CD4-positive, alpha-beta T cell (primary cell): ENCODE data around the gene MECP2. TPM values are rescaled to one million over a fixed set of nuclear protein-coding genes. Genes with fewer than 3 reads are reported as not detected.
"Not testable (repeated sequence)": the region's sequence is repeated elsewhere in the genome, so short reads cannot be mapped to it uniquely, and the experiment has no call there.

Experiments used
- ATAC-seq: fragments of 200-7000 bp; cut with Tn5 transposase; one replicate; pipeline ENCODE4 v1.10.0; 2022; ENCODE audit warnings: mild to moderate bottlenecking; ENCODE audit not compliant: poor library complexity
- CTCF ChIA-PET: fragments of 350-600 bp; sonication (Branson Sonifier 250); formaldehyde crosslinking; loops from one replicate; lab custom pipeline; 2021; ENCODE audit warnings: antibody characterized with exemption, inconsistent platforms; lab: Charles Lee
- POLR2A ChIA-PET: fragments of 350-600 bp; sonication (Branson Sonifier 250); formaldehyde crosslinking; loops from one replicate; lab custom pipeline; 2021; ENCODE audit warnings: antibody characterized with exemption, inconsistent platforms; lab: Charles Lee
- DNase-seq, 14 experiments: peaks; one replicate each; pipeline ENCODE4 v3.0.0-alpha.2; 2013 to 2020; ENCODE audit warnings: mixed read lengths in 2 of 14
- H3K27ac ChIP-seq, 2 donors: one replicate each; pipeline versions ENCODE4 v1.5.1 to v1.7.0; 2013; ENCODE audit warnings: low read length in 2 of 2, low read depth in 1 of 2, mild to moderate bottlenecking in 1 of 2
- H3K27me3 ChIP-seq, 2 experiments: 1 replicate in 1 of 2; 2 replicates in 1 of 2; pipeline versions ENCODE4 v1.6.1 to v1.7.0; 2013; ENCODE audit warnings: low read length in 2 of 2, control low read depth in 1 of 2, mild to moderate bottlenecking in 1 of 2, moderate library complexity in 1 of 2; ENCODE audit not compliant: insufficient read depth in 2 of 2, control insufficient read depth in 1 of 2
- H3K36me3 ChIP-seq: one replicate; pipeline ENCODE4 v1.6.1; 2013; ENCODE audit warnings: low read length, control low read depth; ENCODE audit not compliant: insufficient read depth
- H3K4me1 ChIP-seq: one replicate; pipeline ENCODE4 v1.6.1; 2013; ENCODE audit warnings: low read length, control low read depth; ENCODE audit not compliant: insufficient read depth
- H3K4me3 ChIP-seq: one replicate; pipeline ENCODE4 v1.5.1; 2013; ENCODE audit warnings: mild to moderate bottlenecking, low read length, moderate library complexity
- H3K9me3 ChIP-seq, 2 experiments: 1 replicate in 1 of 2; 2 replicates in 1 of 2; pipeline versions ENCODE4 v1.6.1 to v1.7.0; 2013; ENCODE audit warnings: low read length in 2 of 2, mild to moderate bottlenecking in 2 of 2, control low read depth in 1 of 2, moderate library complexity in 1 of 2; ENCODE audit not compliant: control insufficient read depth in 1 of 2, insufficient read depth in 1 of 2
- H3K27ac Mint-ChIP-seq: one replicate; pipeline ENCODE4 v1.8.0; 2020; ENCODE audit warnings: mixed read lengths
- H3K27me3 Mint-ChIP-seq: one replicate; pipeline ENCODE4 v1.8.0; 2021; ENCODE audit warnings: mixed read lengths
- H3K36me3 Mint-ChIP-seq: one replicate; pipeline ENCODE4 v1.8.0; 2021; ENCODE audit warnings: low read depth, mixed read lengths
- H3K4me1 Mint-ChIP-seq: one replicate; pipeline ENCODE4 v1.8.0; 2021; ENCODE audit warnings: low read depth, mixed read lengths
- H3K4me3 Mint-ChIP-seq: one replicate; pipeline ENCODE4 v1.8.0; 2020; ENCODE audit warnings: mild to moderate bottlenecking, mixed read lengths
- H3K9me3 Mint-ChIP-seq: one replicate; pipeline ENCODE4 v1.8.0; 2020; ENCODE audit warnings: mixed read lengths
- intact Hi-C, 2 experiments: fragments of 100-400 bp; cut with DNase I in 1 of 2; cut with micrococcal nuclease in 1 of 2; formaldehyde crosslinking; loops; one replicate each; pipeline versions ENCODE4 v1.15.1 to v1.9.0; 2023 to 2025; cut with DNase I, micrococcal nuclease
- total RNA-seq, 174 experiments: library from RNA in 2 of 174; stranded (reverse) in 2 of 174; gene quantifications; one replicate each; pipeline ENCODE4 v1.2.3 and lab custom pipeline; 2021 to 2026
- TF ChIP-seq, protein P1 (sequence below): fragments of 200-600 bp; IDR thresholded peaks from one replicate; pipeline ENCODE4 v1.8.0; 2022; ENCODE audit warnings: antibody characterized with exemption, mild to moderate bottlenecking

Gene MECP2
- total RNA-seq, 2 experiments from 2014 or later, result 120 to 133 TPM

GRCh38 chrX:153981771-153982533 lies 115.6 kb downstream of the MECP2 start:
- H3K27ac Mint-ChIP-seq, result peak overlapping the region; percentile 99
- peak; percentile 45 for ATAC-seq
- Histone ChIP-seq H3K4me1 (peaks cover 64% of the 10 kb centered on the region), H3K27me3 (no peaks in the 10 kb centered on the region), H3K36me3 (no peaks in the 10 kb centered on the region), H3K4me3 (peak overlapping the region; percentile 21), H3K27ac (peak overlapping the region; percentile 64 to 66), H3K9me3 (no peaks in the 10 kb centered on the region)
- peak; percentile 35 to 86 (median 59) for DNase-seq
- intact Hi-C loops, result loop anchor here in 1 of 2 experiments (1.0 kb wide), 1 partner anchor 9 kb away; no protein-coding TSS in a partner anchor
- TF ChIP-seq, protein P1, sequence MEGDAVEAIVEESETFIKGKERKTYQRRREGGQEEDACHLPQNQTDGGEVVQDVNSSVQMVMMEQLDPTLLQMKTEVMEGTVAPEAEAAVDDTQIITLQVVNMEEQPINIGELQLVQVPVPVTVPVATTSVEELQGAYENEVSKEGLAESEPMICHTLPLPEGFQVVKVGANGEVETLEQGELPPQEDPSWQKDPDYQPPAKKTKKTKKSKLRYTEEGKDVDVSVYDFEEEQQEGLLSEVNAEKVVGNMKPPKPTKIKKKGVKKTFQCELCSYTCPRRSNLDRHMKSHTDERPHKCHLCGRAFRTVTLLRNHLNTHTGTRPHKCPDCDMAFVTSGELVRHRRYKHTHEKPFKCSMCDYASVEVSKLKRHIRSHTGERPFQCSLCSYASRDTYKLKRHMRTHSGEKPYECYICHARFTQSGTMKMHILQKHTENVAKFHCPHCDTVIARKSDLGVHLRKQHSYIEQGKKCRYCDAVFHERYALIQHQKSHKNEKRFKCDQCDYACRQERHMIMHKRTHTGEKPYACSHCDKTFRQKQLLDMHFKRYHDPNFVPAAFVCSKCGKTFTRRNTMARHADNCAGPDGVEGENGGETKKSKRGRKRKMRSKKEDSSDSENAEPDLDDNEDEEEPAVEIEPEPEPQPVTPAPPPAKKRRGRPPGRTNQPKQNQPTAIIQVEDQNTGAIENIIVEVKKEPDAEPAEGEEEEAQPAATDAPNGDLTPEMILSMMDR, result no peak
- no peaks in the 10 kb centered on the region for H3K9me3 Mint-ChIP-seq
- CTCF ChIA-PET, result interaction anchor here (0.7 to 2.6 kb wide), 4 partner anchors 8 to 24 kb away, joined by 3 to 7 read pairs (median 3); no protein-coding TSS in a partner anchor
- POLR2A ChIA-PET, result interaction anchor here (0.5 to 2.6 kb wide), 10 partner anchors 8 to 447 kb away, joined by 3 to 54 read pairs (median 4); partner anchors contain the start of genes ATP6AP1, BCAP31, HCFC1 and IRAK1
- H3K36me3 Mint-ChIP-seq, result no peaks in the 10 kb centered on the region
- H3K4me3 Mint-ChIP-seq, result peak overlapping the region; percentile 73
- no peaks in the 10 kb centered on the region for H3K27me3 Mint-ChIP-seq
- peaks cover 52% of the 10 kb centered on the region for H3K4me1 Mint-ChIP-seq

GRCh38 chrX:153981231-153981630 lies 116.3 kb downstream of the MECP2 start:
- Mint-ChIP-seq H3K4me3 (peak overlapping the region; percentile 73), H3K27me3 (no peaks in the 10 kb centered on the region), H3K36me3 (no peaks in the 10 kb centered on the region), H3K27ac (peak overlapping the region; percentile 99), H3K4me1 (peaks cover 52% of the 10 kb centered on the region), H3K9me3 (no peaks in the 10 kb centered on the region)
- no peaks in the 10 kb centered on the region for H3K9me3 ChIP-seq
- H3K4me3 ChIP-seq, result peak overlapping the region; percentile 21
- no peaks in the 10 kb centered on the region for H3K36me3 ChIP-seq
- H3K27ac ChIP-seq, result peak overlapping the region; percentile 64 to 66
- intact Hi-C loops, result loop anchor here in 1 of 2 experiments (1.0 kb wide), 1 partner anchor 8 kb away; no protein-coding TSS in a partner anchor
- ATAC-seq (no peak), DNase-seq (no peak)
- ChIA-PET CTCF (interaction anchor here (0.7 to 2.6 kb wide), 3 partner anchors 9 to 24 kb away, joined by 3 to 7 read pairs (median 3); no protein-coding TSS in a partner anchor), POLR2A (interaction anchor here (0.5 to 2.6 kb wide), 13 partner anchors 8 to 448 kb away, joined by 3 to 54 read pairs (median 3); partner anchors contain the start of genes ARHGAP4, ATP6AP1, BCAP31 and HCFC1)
- peaks cover 57% of the 10 kb centered on the region for H3K4me1 ChIP-seq
- TF ChIP-seq, protein P1, result no peak
- no peaks in the 10 kb centered on the region for H3K27me3 ChIP-seq

DNA sequence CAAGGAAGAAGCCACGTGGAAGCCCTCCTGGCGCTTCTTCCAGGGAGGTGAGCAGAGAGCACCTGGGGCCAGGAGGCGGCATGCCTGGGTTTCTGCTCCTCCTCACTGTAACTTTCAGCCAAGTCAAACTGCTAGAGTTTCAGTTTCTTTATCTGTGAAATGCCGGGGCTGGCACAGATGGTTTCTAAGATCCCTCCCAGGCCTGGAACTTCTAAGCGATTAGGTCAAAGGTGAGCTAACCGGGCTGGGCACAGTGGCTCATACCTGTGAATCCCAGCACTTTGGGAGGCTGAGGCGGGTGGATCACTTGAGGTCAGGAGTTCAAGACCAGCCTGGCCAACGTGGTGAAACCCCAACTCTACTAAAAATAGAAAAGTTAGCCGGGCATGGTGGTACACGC lies 117.1 kb downstream of the MECP2 start:
- H3K4me1 Mint-ChIP-seq, result peaks cover 52% of the 10 kb centered on the region

More for the DNA sequence above, 117.1 kb downstream of the MECP2 start:
- Histone ChIP-seq H3K4me1 (peaks cover 57% of the 10 kb centered on the region), H3K27ac (peak overlapping the region in 1 of 2 donors; percentile 66), H3K4me3 (peak overlapping the region; percentile 14)
- H3K27me3 ChIP-seq, H3K36me3 ChIP-seq, intact Hi-C loops, H3K27me3 Mint-ChIP-seq, H3K36me3 Mint-ChIP-seq, H3K9me3 Mint-ChIP-seq, H3K9me3 ChIP-seq: not testable (repeated sequence)
- H3K27ac Mint-ChIP-seq, result peak overlapping the region; percentile 99
- H3K4me3 Mint-ChIP-seq, result peak overlapping the region; percentile 80
- ChIA-PET POLR2A (interaction anchor here (1.1 to 2.6 kb wide), 5 partner anchors 9 to 155 kb away, joined by 3 to 54 read pairs (median 3); partner anchors contain the start of genes ARHGAP4, HCFC1 and TMEM187), CTCF (interaction anchor here (1.2 to 2.6 kb wide), 2 partner anchors 10 to 11 kb away, joined by 3 to 7 read pairs; no protein-coding TSS in a partner anchor)
- peak in 3 of 14 experiments; percentile 44 to 55 (median 51) for DNase-seq
- ATAC-seq, result peak; percentile 55
